Kidney (tissue), 14 donors: ENCODE results near the gene MLEC. TPM values are rescaled to one million over a fixed set of nuclear protein-coding genes. Genes with fewer than 3 reads are reported as not detected.

ENCODE experiments used
- DNase-seq, 5 donors: peaks; one replicate each; pipeline ENCODE4 v3.0.0-alpha.2; 2013 to 2020
- FAIRE-seq: peaks from 2 replicates; lab custom pipeline; 2012; peaks lifted over from hg19 to GRCh38; lab: Jason Lieb, UNC
- H3K27ac ChIP-seq, 2 donors: one replicate each; pipeline ENCODE4 v1.7.0; 2013; ENCODE audit warnings: low read depth in 2 of 2, low read length in 2 of 2, inconsistent platforms in 1 of 2
- H3K27me3 ChIP-seq: one replicate; pipeline ENCODE4 v1.7.1; 2013; ENCODE audit warnings: low read length, inconsistent platforms; ENCODE audit not compliant: control insufficient read depth, insufficient read depth
- H3K36me3 ChIP-seq, 3 donors: one replicate each; pipeline versions ENCODE4 v1.7.0 to v1.7.1; 2013; ENCODE audit warnings: low read length in 3 of 3, control low read depth in 1 of 3, inconsistent platforms in 1 of 3; ENCODE audit not compliant: insufficient read depth in 3 of 3, control insufficient read depth in 2 of 3
- H3K4me1 ChIP-seq, 3 donors: one replicate each; pipeline versions ENCODE4 v1.7.0 to v1.7.1; 2013; ENCODE audit warnings: low read length in 3 of 3, inconsistent platforms in 1 of 3, low read depth in 1 of 3; ENCODE audit not compliant: control insufficient read depth in 2 of 3, insufficient read depth in 2 of 3
- H3K4me3 ChIP-seq, 3 donors: one replicate each; pipeline versions ENCODE4 v1.7.0 to v1.8.1; 2013; ENCODE audit warnings: low read length in 3 of 3, control low read depth in 1 of 3, inconsistent platforms in 1 of 3
- H3K9ac ChIP-seq, 3 donors: one replicate each; pipeline versions ENCODE4 v1.7.0 to v1.7.1; 2013; ENCODE audit warnings: low read length in 3 of 3, control low read depth in 1 of 3, inconsistent platforms in 1 of 3
- H3K9me3 ChIP-seq, 3 donors: one replicate each; pipeline versions ENCODE4 v1.7.0 to v1.7.1; 2013; ENCODE audit warnings: low read length in 3 of 3, control low read depth in 1 of 3, inconsistent platforms in 1 of 3; ENCODE audit not compliant: control insufficient read depth in 2 of 3, insufficient read depth in 1 of 3
- CTCF ChIP-seq: IDR thresholded peaks from 3 replicates; pipeline ENCODE4 v1.5.1; 2012; ENCODE audit warnings: mild to moderate bottlenecking, moderate library complexity, borderline replicate concordance; ENCODE audit not compliant: insufficient read depth; ENCODE audit errors: extremely low read depth
- intact Hi-C: fragments of 100-400 bp; cut with DNase I; formaldehyde crosslinking; loops from one replicate; pipeline ENCODE4 v1.11.1; 2022
- polyA plus RNA-seq: library from polyadenylated mRNA; stranded (reverse); fragments of 350-450 nt; fragmentation: Illumina TruSeq; extraction: RNeasy Lipid Tissue Mini Kit (QIAGEN cat#74804); gene quantifications from one replicate; pipeline ENCODE4 v1.2.3, GENCODE V29; 2014; ENCODE audit warnings: low read depth, low replicate concordance; ENCODE audit not compliant: insufficient read depth
- total RNA-seq: library from RNA; stranded (reverse); fragmentation: NEBNext Ultra II Directional; extraction: Animal tissue kit (Norgen Biotek cat#: 25700); gene quantifications from one replicate; pipeline ENCODE4 v1.2.1, GENCODE V29; 2021
- donor health status: control.
- donor health status: control.
- donor health status: control.
- donor health status: control.
- donor health status: control.
- donor health status: DM: yes; HTN: yes; CAD: no.
- donor health status: Normal renal cell carcinoma (clear cell type).

The MLEC gene
- total and polyA plus RNA-seq, 2 donors from 2014 or later, result 60.3 to 146 TPM

DNA sequence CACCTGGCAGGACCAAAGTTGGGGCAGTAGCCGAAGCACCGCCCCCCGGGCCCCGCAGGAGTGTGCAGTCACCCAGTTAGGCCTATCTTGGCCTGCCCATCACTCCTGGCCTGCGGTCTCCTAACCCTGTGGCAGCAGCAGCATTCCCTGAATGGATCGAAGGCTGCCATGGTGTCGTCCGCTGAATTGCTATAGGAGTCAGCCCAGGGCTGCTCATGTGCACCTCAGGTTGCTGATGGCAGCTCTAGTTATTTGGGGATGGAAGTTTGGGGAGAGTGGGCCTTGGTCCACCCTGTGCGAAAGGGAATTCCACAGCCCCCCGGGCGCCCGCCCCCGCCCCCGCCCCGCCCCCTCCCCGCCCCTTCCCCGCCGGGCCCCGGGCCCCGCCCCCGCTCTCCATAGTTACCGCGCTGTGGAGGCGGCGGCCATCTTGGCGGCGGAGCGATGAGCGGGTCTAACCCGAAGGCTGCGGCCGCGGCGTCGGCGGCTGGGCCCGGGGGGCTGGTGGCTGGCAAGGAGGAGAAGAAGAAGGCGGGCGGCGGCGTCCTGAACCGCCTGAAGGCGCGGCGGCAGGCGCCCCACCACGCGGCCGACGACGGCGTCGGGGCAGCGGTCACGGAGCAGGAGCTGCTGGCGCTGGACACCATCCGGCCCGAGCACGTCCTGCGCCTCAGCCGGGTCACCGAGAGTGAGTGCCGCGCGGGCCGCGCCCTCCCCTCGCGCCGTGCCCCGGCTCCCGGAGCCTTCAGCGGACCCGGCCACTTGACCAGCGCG is 23.3 kb downstream of the MLEC start, which contains the start of gene UNC119B:
TSS of gene UNC119B (plus strand) at position 428 of the 774 bp plus-strand sequence. CDS start at position 445, 17 bp downstream.
- no peaks in the 10 kb centered on the region for H3K27me3 ChIP-seq
- H3K4me3 ChIP-seq, result peak within 1 kb of the TSS; percentile 65 to 80 (median 73)
- DNase-seq (peak; percentile 68 to 90 (median 80)), FAIRE-seq (no peak)
- H3K36me3 ChIP-seq, result peaks cover 4 to 19% (median 4%) of the 10 kb centered on the region in 3 donors
- intact Hi-C loops, result loop anchor here (10.0 kb wide), 2 partner anchors 65 to 125 kb away; partner anchors contain the start of genes CABP1 and POP5
- H3K4me1 ChIP-seq, result peaks cover 3 to 17% (median 14%) of the 10 kb centered on the region in 3 donors
- H3K9me3 ChIP-seq, result no peaks in the 10 kb centered on the region
- peak within 1 kb of the TSS; percentile 69 to 83 for H3K27ac ChIP-seq
- no peak for TF ChIP-seq CTCF
- peak within 1 kb of the TSS; percentile 33 to 56 (median 37) for H3K9ac ChIP-seq

DNA sequence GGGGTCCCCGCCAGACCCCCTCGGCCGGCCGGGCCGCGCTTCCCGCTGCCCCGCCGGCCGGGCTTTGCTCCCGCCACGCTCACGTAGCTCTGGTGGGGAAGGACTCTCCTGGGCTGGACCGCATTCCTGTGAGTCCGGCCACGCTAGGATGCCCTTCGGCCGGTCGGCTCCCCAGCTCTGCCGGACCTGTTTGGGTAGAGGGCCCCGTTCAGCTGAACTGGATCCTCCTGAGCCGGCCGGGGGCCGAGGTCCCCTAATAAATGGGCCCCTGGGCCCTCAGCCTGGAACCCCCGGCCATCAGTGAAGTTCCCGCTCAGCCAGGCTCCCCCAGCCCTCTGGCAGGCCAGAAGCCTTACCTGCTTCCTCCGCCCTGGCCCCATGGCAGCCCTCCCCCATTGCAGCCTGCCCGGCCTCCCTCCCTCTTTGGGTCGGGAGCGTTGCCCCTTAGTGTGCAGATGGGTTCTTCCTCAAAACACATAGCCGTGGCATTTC is 23.9 kb downstream of the MLEC start:
- Histone ChIP-seq H3K27ac (peak overlapping the region; percentile 69 to 83), H3K4me1 (peaks cover 3 to 17% (median 14%) of the 10 kb centered on the region in 3 donors), H3K9ac (peak overlapping the region; percentile 26 to 56 (median 37)), H3K27me3 (no peaks in the 10 kb centered on the region), H3K36me3 (peaks cover 4 to 20% (median 7%) of the 10 kb centered on the region in 3 donors), H3K9me3 (no peaks in the 10 kb centered on the region), H3K4me3 (peak overlapping the region; percentile 49 to 80 (median 57))
- DNase-seq, result peak; percentile 49 to 84 (median 65)
- FAIRE-seq, result no peak
- no peak for TF ChIP-seq CTCF
- intact Hi-C loops, result loop anchor here (10.0 kb wide), 2 partner anchors 66 to 126 kb away; partner anchors contain the start of genes CABP1 and POP5

- Histone ChIP-seq H3K36me3 (peaks cover 5 to 26% (median 11%) of the 10 kb centered on the region in 3 donors), H3K27me3 (no peaks in the 10 kb centered on the region), H3K4me1 (peaks cover 3 to 17% (median 14%) of the 10 kb centered on the region in 3 donors), H3K9me3 (no peaks in the 10 kb centered on the region), H3K4me3 (peak overlapping the region; percentile 49 to 80 (median 57)), H3K9ac (peak overlapping the region; percentile 26 to 56 (median 37)), H3K27ac (no peak overlapping the region)
- DNase-seq (no peak), FAIRE-seq (no peak)
- no peak for TF ChIP-seq CTCF
- intact Hi-C loops, result loop anchor here (10.0 kb wide), 2 partner anchors 67 to 127 kb away; partner anchors contain the start of genes CABP1 and POP5
Observed at GRCh38 chr12:120711411-120711810, 24.5 kb downstream of the MLEC start.
